Ishikawa (cell line): ENCODE measurements around the gene FADS6.

Experiments used
- CEBPB ChIP-seq: IDR thresholded peaks from 2 replicates; pipeline ENCODE4 v1.6.1; 2012
- CREB1 ChIP-seq: IDR thresholded peaks from 2 replicates; pipeline ENCODE4 v1.6.1; 2012; ENCODE audit warnings: low read depth
- EP300 ChIP-seq: IDR thresholded peaks from 2 replicates; pipeline ENCODE4 v1.6.1; 2012; ENCODE audit warnings: borderline replicate concordance
- FOXM1 ChIP-seq: IDR thresholded peaks from 2 replicates; pipeline ENCODE4 v1.6.1; 2012; ENCODE audit warnings: low read depth, borderline replicate concordance
- MAX ChIP-seq: IDR thresholded peaks from 2 replicates; pipeline ENCODE4 v1.6.1; 2012
- RAD21 ChIP-seq: IDR thresholded peaks from 2 replicates; pipeline ENCODE4 v1.6.1; 2012; ENCODE audit warnings: low read depth
- REST ChIP-seq: IDR thresholded peaks from 2 replicates; pipeline ENCODE4 v1.6.1; 2012; ENCODE audit warnings: low read depth, mild to moderate bottlenecking
- TAF1 ChIP-seq: IDR thresholded peaks from 2 replicates; pipeline ENCODE4 v1.6.1; 2012; ENCODE audit warnings: low read depth, mild to moderate bottlenecking
- TCF12 ChIP-seq: IDR thresholded peaks from 2 replicates; pipeline ENCODE4 v1.6.1; 2012; ENCODE audit warnings: low read depth
- TEAD4 ChIP-seq: IDR thresholded peaks from 2 replicates; pipeline ENCODE4 v1.6.1; 2012
- USF1 ChIP-seq: IDR thresholded peaks from 2 replicates; pipeline ENCODE4 v1.6.1; 2012
- YY1 ChIP-seq: IDR thresholded peaks from 2 replicates; pipeline ENCODE4 v1.6.1; 2012; ENCODE audit warnings: low read depth
- ZBTB7A ChIP-seq: IDR thresholded peaks from 2 replicates; pipeline ENCODE4 v1.6.1; 2012; ENCODE audit warnings: low read depth

- no peak for TF ChIP-seq TEAD4
- TF ChIP-seq CREB1: no peak
- TF ChIP-seq FOXM1: no peak
- no peak for TF ChIP-seq TAF1
- TF ChIP-seq ZBTB7A: no peak
- TF ChIP-seq RAD21: no peak
- no peak for TF ChIP-seq REST
- TF ChIP-seq TCF12: no peak
- no peak for TF ChIP-seq CEBPB
- no peak; the same call in 1 of the 2 replicates for TF ChIP-seq MAX
- TF ChIP-seq USF1: no peak
- TF ChIP-seq EP300: no peak
- TF ChIP-seq YY1: no peak
Observed at GRCh38 chr17:74941128-74941725, 47.8 kb upstream of the FADS6 start.
